H4 (cell line): ENCODE data around the gene PSG6. TPM values are rescaled to one million over a fixed set of nuclear protein-coding genes. Genes with fewer than 3 reads are reported as not detected.
"Not testable (repeated sequence)": the region's sequence is repeated elsewhere in the genome, so short reads cannot be mapped to it uniquely, and the experiment has no call there.

Experiments
- DNase-seq: peaks from one replicate; pipeline ENCODE4 v3.0.0-alpha.2; 2015; ENCODE audit warnings: low spot score
- total RNA-seq: library from RNA; depleted of rRNA; stranded (reverse); fragments of >200 nt; shearing (Covaris generic); gene quantifications from 2 replicates; pipeline ENCODE4 v1.2.3, GENCODE V29; 2014; rRNA removed

PSG6 gene
- not detected in 2 replicates for total RNA-seq

DNA sequence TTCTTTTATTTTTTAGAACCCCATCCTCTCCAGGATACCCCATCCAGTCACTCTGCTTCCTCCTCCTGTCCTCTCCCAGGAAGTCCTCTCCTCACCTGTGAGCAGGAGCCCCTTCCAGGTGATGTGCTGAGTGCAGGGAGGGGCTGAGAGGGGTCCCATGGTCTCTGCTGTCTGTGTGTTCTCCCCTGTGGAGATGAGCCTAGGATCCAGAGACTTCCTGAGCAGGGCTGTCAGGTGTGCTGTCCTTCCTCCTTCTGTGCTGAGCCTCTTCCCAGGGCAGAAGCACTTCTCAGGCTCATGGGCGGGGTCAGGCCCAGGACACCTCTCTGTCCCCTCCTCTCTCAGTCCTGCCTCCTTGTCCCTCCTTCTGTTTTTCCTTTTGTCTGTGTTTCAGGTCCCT lies at the start of gene PSG6:
Gene PSG6 (minus strand): TSS at position 261 of the 400 bp plus-strand sequence. CDS start 102 bp downstream, at position 159.
- not testable (repeated sequence) for DNase-seq

DNA sequence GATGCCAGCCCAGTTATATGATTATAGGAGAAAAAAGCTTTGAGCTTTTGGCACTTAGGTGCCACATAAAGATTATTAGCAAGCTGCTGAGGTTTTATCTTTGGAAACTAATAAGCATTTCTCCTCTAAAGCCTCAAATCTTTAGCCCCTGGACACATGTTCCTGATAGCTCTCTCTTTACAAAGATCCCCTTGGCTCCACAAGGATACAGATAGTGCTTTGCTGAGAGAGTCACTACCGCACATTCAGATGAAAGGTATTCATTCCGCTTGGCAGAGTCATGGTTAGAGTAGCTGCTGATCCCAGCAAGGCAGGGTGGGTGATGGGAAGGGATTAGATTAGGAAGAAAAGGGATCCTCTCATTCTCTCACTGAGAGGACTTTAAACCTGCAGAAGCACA lies 47.5 kb upstream of the PSG6 start:
- DNase-seq, result no peak

DNA sequence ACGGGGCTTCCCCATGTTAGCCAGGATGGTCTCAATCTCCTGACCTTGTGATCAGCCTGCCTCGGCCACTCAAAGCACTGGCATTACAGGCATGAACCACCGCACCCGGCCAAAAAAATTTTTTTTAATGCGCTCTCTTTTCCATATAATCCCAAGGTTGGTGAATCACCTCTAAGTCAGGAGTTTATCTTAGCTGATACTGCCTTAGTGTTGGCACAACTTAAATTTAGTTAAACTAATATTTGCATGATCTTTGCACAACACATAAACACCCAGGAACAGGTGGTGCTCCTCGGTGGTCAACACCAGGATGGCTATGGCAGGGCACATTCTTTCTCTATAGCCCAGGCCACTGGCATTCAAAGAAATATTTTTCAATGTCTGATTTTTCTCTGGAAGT lies 43.4 kb upstream of the PSG6 start:
- no peak for DNase-seq

DNA sequence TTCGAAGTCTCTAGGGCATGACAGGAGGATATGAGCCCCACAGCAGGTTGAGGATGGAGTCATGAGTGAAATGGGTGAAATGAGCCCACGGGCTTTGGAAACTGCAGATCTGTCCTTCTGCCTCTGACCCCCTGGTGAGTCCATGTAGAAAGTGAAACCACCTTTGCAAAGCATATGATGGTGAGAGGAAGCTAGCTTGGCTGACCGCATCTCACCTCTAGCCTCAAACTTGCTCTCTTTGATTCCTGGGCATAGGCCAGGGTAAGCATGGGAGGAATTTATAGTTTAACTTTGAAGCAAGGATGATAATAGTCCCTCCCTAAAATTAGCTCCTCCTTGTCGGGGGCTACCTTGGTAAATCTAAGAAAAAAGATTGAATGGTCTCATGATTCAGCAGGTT lies 34.4 kb upstream of the PSG6 start:
- not testable (repeated sequence) for DNase-seq

DNA sequence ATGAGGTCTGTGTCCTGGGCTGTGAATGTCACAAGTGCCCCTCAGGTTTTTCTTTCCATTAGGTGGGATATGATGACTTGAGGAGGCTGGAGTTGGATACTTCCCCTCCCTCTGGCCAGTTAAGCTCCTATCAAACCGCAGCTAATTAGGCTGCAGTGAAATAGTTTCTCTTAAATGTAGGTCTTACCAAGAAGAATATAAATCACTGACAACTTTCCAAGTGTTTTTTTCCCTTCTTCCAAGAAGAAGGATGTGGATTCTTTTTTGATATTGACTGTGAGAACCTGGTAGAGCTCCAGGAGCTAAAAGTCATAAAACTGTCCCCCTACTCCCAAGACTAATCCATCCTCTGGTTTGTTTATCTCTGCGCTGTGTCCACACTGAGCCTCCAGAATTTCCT lies 33.8 kb upstream of the PSG6 start:
- not testable (repeated sequence) for DNase-seq

DNA sequence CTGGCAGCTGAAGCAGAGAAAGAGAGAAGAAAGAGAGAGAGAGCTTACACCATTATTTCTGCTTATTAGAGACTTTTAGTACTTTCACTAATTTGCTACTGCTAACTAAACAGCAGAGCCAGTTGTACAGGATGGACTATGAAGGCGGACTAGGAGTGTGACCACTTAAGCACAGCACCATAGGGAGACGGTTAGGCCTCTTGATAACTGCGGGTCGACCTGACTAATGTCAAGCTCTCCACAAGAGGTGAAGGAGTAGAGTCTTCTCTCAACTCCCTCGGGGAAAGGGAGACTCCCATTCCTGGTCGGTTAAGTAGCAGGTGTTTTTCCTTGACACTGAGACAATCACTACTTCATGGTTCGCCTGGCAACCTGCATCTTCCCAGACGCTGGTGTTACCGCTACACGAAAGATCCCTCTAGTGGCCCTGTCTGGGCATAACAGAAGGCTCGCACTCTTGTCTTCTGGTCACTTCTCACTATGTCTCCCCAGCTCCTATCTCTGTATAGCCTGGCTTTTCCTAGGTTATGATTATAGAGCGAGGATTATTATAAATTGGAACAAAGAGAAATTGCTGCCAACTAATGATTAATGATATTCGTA lies 24.6 kb upstream of the PSG6 start:
- no peak for DNase-seq

DNA sequence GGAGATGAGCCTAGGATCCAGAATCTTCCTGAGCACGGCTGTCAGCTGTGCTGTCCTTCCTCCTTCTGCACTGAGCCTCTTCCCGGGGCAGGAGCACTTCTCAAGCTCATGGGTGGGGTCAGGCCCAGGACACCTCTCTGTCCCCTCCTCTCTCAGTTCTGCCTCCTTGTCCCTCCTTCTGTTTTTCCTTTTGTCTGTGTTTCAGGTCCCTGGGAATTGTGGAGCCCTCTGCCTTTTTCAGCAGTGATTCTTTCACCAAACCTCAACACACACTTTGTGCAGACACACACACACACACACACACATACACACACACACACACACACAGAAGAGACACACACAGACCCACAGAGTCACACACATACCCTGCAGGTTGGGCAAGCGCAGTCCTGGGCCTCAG lies 19.4 kb upstream of the PSG6 start, which contains the start of gene PSG7:
Gene PSG7 (minus strand): TSS at position 101 of the 400 bp plus-strand sequence. CDS start 131 bp downstream, outside the sequence.
- DNase-seq, result not testable (repeated sequence)

DNA sequence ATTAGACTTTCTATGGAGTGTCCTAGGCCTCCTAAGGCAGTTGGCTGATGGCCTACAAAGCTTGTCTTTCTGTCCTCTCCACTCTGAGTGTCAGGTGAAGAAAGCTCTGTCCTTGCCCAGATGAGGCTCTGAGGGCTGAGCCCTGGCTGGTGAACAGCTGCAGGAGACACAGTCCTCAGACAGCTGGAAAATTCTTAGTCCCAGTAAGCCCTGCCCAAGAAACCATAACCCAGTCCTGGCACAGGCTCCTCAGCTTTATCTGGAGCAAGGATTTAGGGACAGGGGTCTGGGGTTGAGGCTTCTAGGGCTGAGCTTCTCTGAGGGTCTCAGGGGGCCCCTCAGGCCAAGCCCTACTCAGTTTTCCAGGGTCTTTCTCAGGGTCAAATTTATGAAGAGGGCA lies 17.0 kb upstream of the PSG6 start:
- not testable (repeated sequence) for DNase-seq

DNA sequence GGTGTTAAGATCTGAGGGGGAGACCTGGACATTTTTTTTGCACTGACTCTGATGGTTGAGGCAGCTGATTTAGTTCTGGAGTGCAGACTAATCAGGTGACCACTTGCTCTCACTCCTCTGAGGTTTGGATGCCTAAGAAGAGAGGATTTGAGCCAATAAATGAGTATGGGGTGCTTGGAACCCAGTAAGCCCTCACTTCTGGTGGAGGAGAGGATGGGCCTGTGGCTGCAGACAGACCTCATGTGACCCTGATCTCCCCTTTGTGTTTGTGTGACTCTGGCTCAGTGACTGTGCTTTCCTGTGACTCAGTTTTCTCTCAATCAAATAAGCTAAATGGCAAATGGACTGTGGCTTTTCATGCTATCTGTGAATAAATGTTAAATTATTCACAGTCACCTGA lies 16.5 kb upstream of the PSG6 start:
- DNase-seq, result not testable (repeated sequence)

DNA sequence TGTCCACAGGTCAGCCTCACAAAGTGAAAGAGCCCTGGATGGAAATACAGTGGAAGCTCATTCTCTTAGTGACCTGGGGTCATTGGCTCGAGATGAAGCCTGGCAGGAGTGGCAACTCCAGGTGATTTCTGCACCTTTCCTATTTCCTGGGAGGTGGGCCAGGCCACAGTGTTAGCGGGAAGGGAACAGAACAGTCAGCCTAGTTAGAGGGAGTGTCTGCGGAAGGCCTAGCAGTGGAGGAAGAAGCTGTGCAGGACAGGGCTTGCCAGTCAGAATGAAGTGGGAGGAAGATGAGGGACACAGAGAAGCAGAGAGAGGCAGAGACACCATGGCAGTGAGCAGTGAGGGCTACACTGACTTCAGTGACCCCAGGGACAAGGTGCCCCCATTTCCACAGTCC lies 15.7 kb upstream of the PSG6 start:
- not testable (repeated sequence) for DNase-seq

DNA sequence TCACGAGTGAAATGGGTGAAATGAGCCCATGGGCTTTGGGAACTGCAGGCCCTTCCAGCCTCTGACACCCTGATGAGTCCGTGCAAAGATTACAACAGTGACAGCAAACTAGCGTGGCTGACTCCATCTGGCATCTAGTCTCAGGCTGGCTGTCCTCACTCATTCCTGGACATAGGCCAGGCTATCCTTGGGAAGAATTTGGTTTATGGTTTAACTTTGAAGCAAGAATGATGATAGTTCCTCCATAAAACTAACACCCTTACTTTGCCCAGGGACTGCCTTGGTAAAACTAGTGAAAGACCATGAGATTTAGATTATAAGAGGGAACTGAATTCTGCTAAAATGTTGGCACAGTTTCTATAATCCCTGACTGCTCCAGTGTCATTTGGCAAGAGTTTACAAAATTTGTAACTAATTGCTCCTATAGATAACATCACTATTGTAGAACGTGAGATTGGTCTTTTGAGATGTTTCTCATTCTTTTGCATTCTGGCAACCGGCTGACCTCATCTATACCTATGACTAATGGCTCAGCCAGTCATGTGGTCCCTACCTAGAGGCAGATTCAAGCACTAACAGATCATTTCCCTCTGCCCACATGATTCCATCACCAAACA lies 14.9 kb upstream of the PSG6 start:
- DNase-seq, result peak; percentile 51

DNA sequence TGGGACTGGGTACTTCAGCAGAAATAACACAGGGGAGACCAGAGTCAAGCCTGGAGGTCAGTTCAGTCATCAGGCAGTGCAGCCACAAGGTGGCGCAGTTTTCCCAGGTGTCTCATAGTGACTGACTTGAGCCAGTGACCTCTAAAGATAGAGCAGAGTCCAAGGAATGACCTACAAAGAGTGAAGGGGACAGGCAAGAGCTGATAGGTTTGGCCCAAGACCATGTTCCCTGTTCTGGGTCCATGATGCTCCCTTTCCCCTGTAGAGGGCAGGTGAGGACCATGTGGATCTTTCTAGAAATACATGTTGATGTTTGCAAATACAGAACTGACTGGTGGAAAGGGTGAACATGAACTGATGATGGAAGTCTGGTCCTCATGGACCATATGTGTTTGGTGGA lies 12.5 kb upstream of the PSG6 start:
- DNase-seq, result not testable (repeated sequence)

DNA sequence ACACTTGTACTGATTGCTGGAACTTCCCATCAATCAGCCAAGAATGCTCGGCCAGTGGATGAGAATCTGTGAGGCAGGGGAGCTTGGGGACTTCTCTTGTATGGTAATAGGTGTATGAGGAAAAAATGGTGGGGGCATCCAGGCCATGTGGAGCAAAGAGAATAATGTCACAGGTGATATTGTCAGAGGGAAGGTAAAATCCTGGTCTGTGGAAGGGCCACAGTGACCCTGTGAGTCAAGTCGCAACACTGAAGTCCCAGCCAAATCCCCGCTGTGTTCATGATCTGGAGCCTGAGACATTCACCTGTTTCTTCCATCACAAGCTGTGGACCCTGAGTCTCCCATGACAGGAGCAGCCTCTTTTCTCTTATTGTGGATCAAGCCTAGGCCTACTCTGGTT lies 11.2 kb upstream of the PSG6 start:
- DNase-seq, result no peak

DNA sequence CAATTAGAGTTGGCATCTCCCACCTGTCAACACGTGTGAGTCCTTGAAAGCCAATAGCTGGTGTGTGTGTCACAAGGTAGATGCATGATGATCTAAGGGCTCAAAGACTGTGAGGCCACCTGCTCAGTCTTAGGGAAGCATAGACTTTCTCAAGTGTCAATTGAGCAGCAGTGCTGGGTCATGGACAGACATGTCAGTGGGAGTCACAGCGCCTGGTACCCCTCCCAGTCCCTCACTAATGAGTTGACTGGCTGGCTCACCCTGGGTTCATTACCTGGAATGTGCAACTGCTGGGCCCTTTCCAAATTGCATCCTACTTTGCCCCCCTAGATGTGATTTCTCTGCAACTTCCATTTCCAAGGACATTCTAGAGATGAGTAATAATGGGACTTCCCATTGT lies 9.1 kb upstream of the PSG6 start:
- no peak for DNase-seq

DNA sequence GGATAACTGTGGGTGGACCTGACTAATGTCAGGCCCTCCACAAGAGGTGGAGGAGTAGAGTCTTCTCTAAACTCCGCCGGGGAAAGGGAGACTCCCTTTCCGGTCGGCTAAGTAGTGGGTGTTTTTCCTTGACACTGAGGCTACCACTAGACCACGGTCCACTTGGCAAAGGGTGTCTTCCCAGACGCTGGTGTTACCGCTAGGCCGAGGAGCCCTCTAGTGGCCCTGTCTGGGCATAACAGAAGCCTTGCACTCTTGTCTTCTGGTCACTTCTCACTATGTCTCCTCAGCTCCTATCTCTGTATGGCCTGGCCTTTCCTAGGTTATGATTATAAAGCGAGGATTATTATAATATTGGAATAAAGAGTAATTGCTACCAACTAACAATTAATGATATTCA lies 5.4 kb upstream of the PSG6 start:
- DNase-seq, result peak; percentile 30

DNA sequence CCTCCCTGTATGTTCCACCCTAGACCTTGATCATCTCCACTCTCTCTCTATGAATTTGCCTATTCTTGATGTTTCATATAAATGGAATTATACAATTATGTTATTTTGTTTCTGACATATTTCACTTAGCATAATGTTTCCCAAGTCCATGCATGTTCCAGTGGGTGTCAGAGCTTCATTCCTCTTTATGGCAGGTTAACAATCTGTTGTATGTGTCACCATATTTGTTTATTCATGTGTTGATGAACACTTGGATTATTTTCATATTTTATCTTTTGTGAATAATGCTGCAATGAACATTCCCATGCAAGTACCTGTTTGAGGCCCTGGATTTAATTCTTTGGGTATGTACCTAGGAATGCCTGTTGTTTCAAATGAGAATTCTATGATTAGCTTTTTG lies 3.3 kb upstream of the PSG6 start:
- DNase-seq, result not testable (repeated sequence)

DNA sequence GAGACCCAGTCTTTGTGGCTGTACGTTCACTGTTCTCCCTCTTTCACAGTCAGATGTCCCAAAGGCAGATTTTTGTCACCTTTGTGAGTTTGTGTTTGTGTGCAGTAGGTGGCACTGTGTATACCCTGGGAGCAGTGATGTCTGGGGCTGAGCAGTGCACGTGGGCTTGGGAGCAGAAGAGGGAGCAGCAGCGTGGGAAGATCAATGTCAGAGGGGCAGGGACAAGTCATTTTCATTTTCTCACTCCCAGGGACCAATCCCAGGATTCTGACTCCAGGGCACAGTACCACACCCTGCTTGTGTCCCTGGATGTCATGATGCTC lies 2.0 kb upstream of the PSG6 start:
- DNase-seq, result peak; percentile 26

DNA sequence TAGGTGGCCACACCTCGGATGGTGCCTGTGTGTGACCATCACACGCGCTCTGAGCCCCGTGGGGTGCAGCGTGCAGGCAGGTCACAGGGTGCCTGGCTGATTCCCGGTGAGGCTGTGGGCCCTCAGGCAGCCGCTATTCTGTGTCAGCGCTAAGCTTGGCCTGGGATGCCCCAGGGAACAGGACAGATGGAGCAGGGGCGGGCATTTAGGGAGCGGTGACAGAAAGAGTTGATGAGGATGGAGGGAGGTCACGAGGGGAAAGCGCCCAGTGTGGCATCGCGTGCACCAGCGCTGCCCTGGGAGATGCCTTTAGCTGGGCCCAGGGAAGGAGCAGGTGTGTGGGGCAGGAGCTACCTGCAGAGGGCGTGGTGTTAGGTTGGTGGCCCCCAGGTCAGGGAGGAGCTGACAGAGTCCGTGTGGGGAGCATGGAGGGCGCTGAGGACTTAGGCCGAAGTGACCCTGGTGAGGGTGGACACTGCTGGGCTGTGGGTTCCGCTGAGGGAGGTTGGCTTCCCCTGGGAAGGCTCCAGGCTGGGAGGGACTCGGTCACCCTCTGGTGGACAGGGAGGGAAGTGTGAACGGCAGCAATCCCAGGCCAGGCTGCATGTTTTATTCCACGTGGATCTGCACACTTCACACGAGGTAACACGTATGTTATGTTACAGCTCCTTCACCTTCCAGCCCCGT lies 1.5 kb upstream of the PSG6 start:
- DNase-seq, result not testable (repeated sequence)

DNA sequence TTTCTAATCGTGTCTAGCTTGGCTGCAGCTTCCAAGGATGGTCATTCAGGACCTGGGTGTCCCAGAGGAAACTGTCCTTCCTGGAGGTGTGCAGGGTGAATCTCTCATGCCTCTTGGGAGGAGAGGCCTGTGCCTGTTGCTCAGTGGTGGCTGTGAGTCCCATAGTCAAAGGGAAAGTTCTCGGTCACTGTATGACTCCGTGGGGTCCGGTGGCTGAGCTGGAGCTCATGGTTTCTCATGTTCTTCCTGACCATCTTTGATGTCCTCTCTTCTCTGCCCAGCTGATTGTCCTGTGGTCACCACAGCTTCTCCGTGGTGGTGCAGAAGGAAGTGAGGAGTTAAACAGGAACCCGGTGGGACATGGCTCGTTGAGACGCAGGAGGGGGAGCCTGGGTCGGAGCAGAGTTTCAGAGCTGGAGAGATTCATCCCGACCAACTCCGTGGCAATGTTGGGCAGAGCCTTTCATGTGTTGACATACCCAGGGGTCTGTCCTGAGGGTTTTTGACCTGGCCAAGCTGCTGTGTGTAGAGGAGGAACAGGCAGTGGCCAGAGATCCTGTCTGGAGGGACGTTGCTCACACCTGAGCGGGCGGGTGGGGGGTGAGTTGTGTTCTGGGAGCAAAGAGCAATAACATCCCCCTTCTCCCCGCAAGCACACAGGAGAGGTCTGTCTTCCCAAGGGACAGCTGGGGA lies 829 bp upstream of the PSG6 start:
- DNase-seq, result not testable (repeated sequence)

DNA sequence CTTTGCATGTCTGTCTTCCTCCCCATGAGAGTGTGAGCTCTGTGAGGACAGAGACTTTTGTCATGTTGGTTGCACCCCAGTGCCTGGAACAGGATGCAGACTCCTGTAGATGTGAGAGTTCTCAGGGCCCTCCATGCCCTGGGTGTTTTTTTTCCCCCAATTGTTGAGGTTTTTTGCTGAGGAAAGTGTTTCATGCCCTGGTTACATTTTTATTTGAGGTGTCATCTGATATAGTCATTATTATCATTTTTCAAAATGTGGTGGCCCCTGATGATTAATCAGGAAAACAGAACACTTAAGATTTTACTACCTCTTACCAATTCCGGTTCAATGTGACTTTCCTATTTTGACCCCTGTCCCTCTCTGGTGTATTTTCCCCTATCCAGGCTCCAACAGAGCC lies 763 bp downstream of the PSG6 start:
- DNase-seq, result not testable (repeated sequence)

DNA sequence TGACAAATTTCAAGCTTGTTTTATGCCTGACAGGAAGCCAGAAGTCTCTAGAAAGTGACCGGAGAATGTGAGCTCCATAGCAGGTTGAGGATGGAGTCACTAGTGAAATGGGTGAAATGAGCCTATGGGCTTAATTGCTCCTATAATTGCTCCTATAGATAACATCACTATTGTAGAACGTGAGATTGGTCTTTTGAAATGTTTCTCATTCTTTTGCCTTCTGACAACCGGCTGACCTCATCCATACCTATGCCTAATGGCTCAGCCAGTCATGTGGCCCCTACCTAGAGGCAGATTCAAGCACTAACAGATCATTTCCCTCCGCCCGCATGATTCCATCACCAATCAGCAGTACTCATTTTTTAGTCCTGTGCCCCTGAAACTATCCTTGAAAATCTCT lies 4.2 kb downstream of the PSG6 start:
- not testable (repeated sequence) for DNase-seq

DNA sequence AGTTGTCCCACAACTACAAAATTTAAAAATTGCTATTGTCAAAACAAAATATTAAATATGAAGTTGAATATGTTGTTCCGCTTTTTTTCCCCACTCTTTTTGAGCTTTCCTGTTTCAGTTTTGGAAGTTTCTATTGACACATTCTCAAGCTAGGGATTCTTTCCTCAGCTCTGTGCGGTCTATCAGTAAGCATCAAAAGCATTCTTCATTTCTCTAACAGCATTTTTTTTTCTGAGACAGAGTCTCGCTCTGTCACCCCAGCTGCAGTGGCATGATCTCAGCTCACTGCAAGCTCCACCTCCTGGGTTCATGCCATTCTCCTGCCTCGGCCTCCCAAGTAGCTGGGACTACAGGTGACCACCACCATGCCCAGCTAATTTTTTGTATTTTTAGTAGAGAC lies 4.8 kb downstream of the PSG6 start:
- not testable (repeated sequence) for DNase-seq

DNA sequence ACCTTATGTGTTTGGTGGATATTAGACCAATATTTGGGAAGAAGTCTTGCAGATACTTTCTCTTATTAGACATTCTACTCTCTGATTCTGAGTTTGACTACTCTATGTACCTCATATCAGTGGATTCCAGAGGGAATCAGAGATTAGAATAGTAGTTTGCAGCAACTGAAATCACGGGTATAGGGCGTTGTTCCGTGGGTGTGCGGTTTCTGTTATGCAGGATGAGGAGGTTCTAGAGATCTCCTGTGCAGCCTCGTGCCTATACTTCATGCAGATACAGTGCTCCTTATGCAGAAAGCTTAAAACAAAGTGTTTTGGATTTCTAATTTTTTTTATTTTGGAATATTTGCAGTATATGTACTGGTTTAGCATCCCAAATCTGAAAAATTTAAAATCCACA lies 6.0 kb downstream of the PSG6 start:
- DNase-seq, result not testable (repeated sequence)
